ENCODE results near the gene FBXW12.

Gene FBXW12

GRCh38 chr3:48387634-48388033 lies 15.6 kb downstream of the FBXW12 start:
- DNase-seq (ENCODE audit: low spot score): no peak

- DNase-seq (ENCODE audit: low spot score): no peak
These were observed 16.9 kb downstream of the FBXW12 start for GRCh38 chr3:48388966-48389365.

GRCh38 chr3:48394391-48394790 lies 22.4 kb downstream of the FBXW12 start:
- no peak for DNase-seq (ENCODE audit: low spot score)

GRCh38 chr3:48395714-48396113 lies 23.7 kb downstream of the FBXW12 start:
- DNase-seq (ENCODE audit: low spot score): no peak

- DNase-seq (ENCODE audit: low spot score): peak; percentile 7
These were observed 26.0 kb downstream of the FBXW12 start for GRCh38 chr3:48397767-48398681.

GRCh38 chr3:48398701-48399386 lies 26.8 kb downstream of the FBXW12 start:
- peak; percentile 9 for DNase-seq (ENCODE audit: low spot score)

GRCh38 chr3:48399387-48400172 lies 27.6 kb downstream of the FBXW12 start:
- peak; percentile 19 for DNase-seq (ENCODE audit: low spot score)

- peak; percentile 94 for DNase-seq (ENCODE audit: low spot score)
These were observed 28.9 kb downstream of the FBXW12 start for GRCh38 chr3:48400824-48401433.

GRCh38 chr3:48401434-48401901 lies 29.4 kb downstream of the FBXW12 start:
- DNase-seq (ENCODE audit: low spot score): peak; percentile 13

GRCh38 chr3:48402281-48402732 lies 30.3 kb downstream of the FBXW12 start:
- peak; percentile 20 for DNase-seq (ENCODE audit: low spot score)

GRCh38 chr3:48402907-48403306 lies 30.9 kb downstream of the FBXW12 start:
- DNase-seq (ENCODE audit: low spot score): no peak

- DNase-seq (ENCODE audit: low spot score): peak; percentile 11
These were observed 31.8 kb downstream of the FBXW12 start for GRCh38 chr3:48403533-48404439.

- no peak for DNase-seq (ENCODE audit: low spot score)
These were observed 32.7 kb downstream of the FBXW12 start for GRCh38 chr3:48404440-48405342.

GRCh38 chr3:48405343-48405881 lies 33.4 kb downstream of the FBXW12 start:
- no peak for DNase-seq (ENCODE audit: low spot score)

GRCh38 chr3:48405971-48406370 lies 34.0 kb downstream of the FBXW12 start:
- DNase-seq (ENCODE audit: low spot score): no peak

- peak; percentile 6 for DNase-seq (ENCODE audit: low spot score)
These were observed 34.7 kb downstream of the FBXW12 start for GRCh38 chr3:48406443-48407431.

- DNase-seq (ENCODE audit: low spot score): no peak
These were observed 35.6 kb downstream of the FBXW12 start for GRCh38 chr3:48407542-48408099.

- peak; percentile 51 for DNase-seq (ENCODE audit: low spot score)
These were observed 36.8 kb downstream of the FBXW12 start for GRCh38 chr3:48408823-48409281.
